Parathyroid adenoma (tissue), 2 donors: ENCODE measurements around the gene PRKN.

Experiments
- H2AFZ ChIP-seq: fragments of 300-600 bp; sonication (generic); one replicate; pipeline ENCODE4 v1.7.0; 2017; ENCODE audit warnings: antibody characterized with exemption, mild to moderate bottlenecking
- H3K27ac ChIP-seq: fragments of 300-600 bp; sonication (generic); one replicate; pipeline ENCODE4 v1.7.0; 2017
- H3K27me3 ChIP-seq: fragments of 300-600 bp; sonication (generic); one replicate; pipeline ENCODE4 v1.7.0; 2017; ENCODE audit warnings: low read length; ENCODE audit not compliant: control insufficient read depth, insufficient read depth
- H3K36me3 ChIP-seq: fragments of 300-600 bp; sonication (generic); one replicate; pipeline ENCODE4 v1.7.0; 2017; ENCODE audit warnings: low read length; ENCODE audit not compliant: control insufficient read depth, insufficient read depth
- H3K4me1 ChIP-seq: fragments of 300-600 bp; sonication (generic); one replicate; pipeline ENCODE4 v1.7.0; 2017; ENCODE audit warnings: control low read depth
- H3K4me2 ChIP-seq: fragments of 300-600 bp; sonication (generic); one replicate; pipeline ENCODE4 v1.7.0; 2017; ENCODE audit warnings: low read length
- H3K4me3 ChIP-seq: fragments of 300-600 bp; sonication (generic); one replicate; pipeline ENCODE4 v1.7.0; 2017; ENCODE audit warnings: low read depth, low read length
- H3K79me2 ChIP-seq: fragments of 300-600 bp; sonication (generic); one replicate; pipeline ENCODE4 v1.7.0; 2017; ENCODE audit warnings: control low read depth
- H3K9ac ChIP-seq: fragments of 300-600 bp; sonication (generic); one replicate; pipeline ENCODE4 v1.7.0; 2017; ENCODE audit warnings: mild to moderate bottlenecking
- H3K9me3 ChIP-seq: fragments of 300-600 bp; sonication (generic); one replicate; pipeline ENCODE4 v1.7.0; 2017; ENCODE audit warnings: low read length; ENCODE audit not compliant: control insufficient read depth
- CTCF ChIP-seq: fragments of 300-600 bp; sonication (generic); IDR thresholded peaks from one replicate; pipeline ENCODE4 v1.7.0; 2017; ENCODE audit warnings: antibody characterized with exemption, mild to moderate bottlenecking
- donor health status: primary hyperparathyroidism.

PRKN gene

GRCh38 chr6:162627362-162627761, 100.2 kb downstream of the PRKN start:
- Histone ChIP-seq H3K27me3 (no peaks in the 10 kb centered on the region), H3K36me3 (no peaks in the 10 kb centered on the region), H3K9ac (no peak overlapping the region), H3K9me3 (no peaks in the 10 kb centered on the region), H3K4me3 (no peak overlapping the region), H3K79me2 (no peaks in the 10 kb centered on the region), H3K27ac (no peak overlapping the region), H3K4me1 (no peaks in the 10 kb centered on the region), H2AFZ (no peak overlapping the region), H3K4me2 (no peak overlapping the region)
- TF ChIP-seq CTCF: no peak

GRCh38 chr6:162626869-162627268, 100.7 kb downstream of the PRKN start:
- no peaks in the 10 kb centered on the region for H3K9me3 ChIP-seq
- H3K36me3 ChIP-seq: no peaks in the 10 kb centered on the region
- H3K9ac ChIP-seq: no peak overlapping the region
- TF ChIP-seq CTCF: no peak
- H3K4me2 ChIP-seq: no peak overlapping the region
- no peak overlapping the region for H3K4me3 ChIP-seq
- peaks cover under 1% of the 10 kb centered on the region for H3K4me1 ChIP-seq
- no peaks in the 10 kb centered on the region for H3K79me2 ChIP-seq
- H2AFZ ChIP-seq: no peak overlapping the region
- no peak overlapping the region for H3K27ac ChIP-seq
- H3K27me3 ChIP-seq: no peaks in the 10 kb centered on the region

- peaks cover 6% of the 10 kb centered on the region for H3K4me1 ChIP-seq
- TF ChIP-seq CTCF: no peak
- H3K27me3 ChIP-seq: no peaks in the 10 kb centered on the region
- H3K79me2 ChIP-seq: no peaks in the 10 kb centered on the region
- no peak overlapping the region for H3K27ac ChIP-seq
- H3K4me2 ChIP-seq: no peak overlapping the region
- H2AFZ ChIP-seq: no peak overlapping the region
- no peaks in the 10 kb centered on the region for H3K36me3 ChIP-seq
- no peak overlapping the region for H3K4me3 ChIP-seq
- H3K9me3 ChIP-seq: no peaks in the 10 kb centered on the region
- H3K9ac ChIP-seq: no peak overlapping the region
Observed at GRCh38 chr6:162625846-162626540, 101.6 kb downstream of the PRKN start.

- no peak for TF ChIP-seq CTCF
- Histone ChIP-seq H3K9me3 (no peaks in the 10 kb centered on the region), H3K27ac (no peak overlapping the region)
Observed at GRCh38 chr6:162622572-162622971, 105.0 kb downstream of the PRKN start.

GRCh38 chr6:162621246-162621645, 106.3 kb downstream of the PRKN start:
- no peak overlapping the region for H3K9ac ChIP-seq

More at GRCh38 chr6:162622572-162622971, 105.0 kb downstream of the PRKN start:
- Histone ChIP-seq H3K79me2 (no peaks in the 10 kb centered on the region), H3K27me3 (no peaks in the 10 kb centered on the region), H3K4me2 (no peak overlapping the region), H3K36me3 (no peaks in the 10 kb centered on the region), H3K4me1 (peaks cover 6% of the 10 kb centered on the region), H3K9ac (no peak overlapping the region), H3K4me3 (no peak overlapping the region), H2AFZ (no peak overlapping the region)

More at GRCh38 chr6:162621246-162621645, 106.3 kb downstream of the PRKN start:
- Histone ChIP-seq H3K27ac (peak overlapping the region; percentile 17), H3K27me3 (no peaks in the 10 kb centered on the region), H2AFZ (peak overlapping the region; percentile 31), H3K4me3 (no peak overlapping the region), H3K4me2 (no peak overlapping the region), H3K4me1 (peaks cover 6% of the 10 kb centered on the region), H3K36me3 (no peaks in the 10 kb centered on the region), H3K79me2 (no peaks in the 10 kb centered on the region), H3K9me3 (no peaks in the 10 kb centered on the region)
- TF ChIP-seq CTCF: no peak
